ENCODE data around the gene NTS. TPM values are rescaled to one million over a fixed set of nuclear protein-coding genes. Genes with fewer than 3 reads are reported as not detected.
A peak's percentile ranks its signal among the peaks of the same experiment; 100 is the strongest.

The NTS gene
- polyA plus RNA-seq, 1 donor (not counting 4 experiments of a cell fraction or from before 2014, with no cell fraction given), result not detected

DNA sequence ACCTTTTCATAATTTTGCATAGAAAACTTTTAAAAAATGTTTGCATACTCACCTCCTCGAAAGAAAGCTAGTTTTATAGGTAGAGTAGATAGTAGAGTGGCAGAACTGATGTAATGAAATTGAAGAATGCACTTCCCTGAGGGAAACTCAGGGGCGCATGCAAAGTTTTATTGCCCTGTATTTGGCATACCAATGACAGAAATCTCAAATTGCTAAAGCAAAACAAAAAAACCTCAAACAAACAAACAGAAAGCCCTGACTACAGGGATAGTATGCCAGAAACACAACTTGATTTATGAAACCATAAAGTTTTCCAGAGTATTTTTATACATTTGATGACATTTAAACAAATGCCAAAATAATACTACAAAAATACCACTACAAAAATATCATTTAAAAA is 39.7 kb upstream of the NTS start:
- Histone ChIP-seq H3K4me1 (ENCODE audit: control insufficient read depth, extremely low read depth, insufficient read depth, low read length) (peaks cover 40% of the 10 kb centered on the region), H3K4me2 (ENCODE audit: control insufficient read depth, extremely low read depth, insufficient read depth, low read depth, low read length) (peak overlapping the region; percentile 92), H3K27ac (ENCODE audit: control insufficient read depth, insufficient read depth, low read length) (peak overlapping the region; percentile 91), H3K9ac (ENCODE audit: control insufficient read depth, extremely low read depth, insufficient read depth, low read length) (peak overlapping the region; percentile 89), H4K20me1 (ENCODE audit: control insufficient read depth, extremely low read depth, insufficient read depth, low read length) (no peaks in the 10 kb centered on the region), H3K4me3 (ENCODE audit: control insufficient read depth in 2 of 3, extremely low read depth in 1 of 3, insufficient read depth in 2 of 3, low read depth in 1 of 3, low read length in 3 of 3) (peak overlapping the region; percentile 51 to 87 (median 69)), H3K36me3 (ENCODE audit: control insufficient read depth in 2 of 2, extremely low read depth in 1 of 2, insufficient read depth in 2 of 2, low read length in 2 of 2) (no peaks in the 10 kb centered on the region), H3K27me3 (ENCODE audit: control insufficient read depth, extremely low read depth, insufficient read depth, low read length) (no peaks in the 10 kb centered on the region), H2AFZ (ENCODE audit: control insufficient read depth, low read length) (peak overlapping the region; percentile 15), H3K9me3 (ENCODE audit: control insufficient read depth, low read depth, low read length) (no peaks in the 10 kb centered on the region), H3K79me2 (ENCODE audit: control insufficient read depth, insufficient read depth, low read length) (peaks cover 6% of the 10 kb centered on the region), H3K9me1 (ENCODE audit: control insufficient read depth, extremely low read depth, insufficient read depth, low read length) (no peaks in the 10 kb centered on the region)
- DNase-seq (ENCODE audit: low read depth, low spot score), result no peak
- peak; percentile 5 for FAIRE-seq
- no peak for TF ChIP-seq EZH2 (IDR thresholded peaks at IDR 0.05; ENCODE audit: low read length)
- TF ChIP-seq, protein P1, sequence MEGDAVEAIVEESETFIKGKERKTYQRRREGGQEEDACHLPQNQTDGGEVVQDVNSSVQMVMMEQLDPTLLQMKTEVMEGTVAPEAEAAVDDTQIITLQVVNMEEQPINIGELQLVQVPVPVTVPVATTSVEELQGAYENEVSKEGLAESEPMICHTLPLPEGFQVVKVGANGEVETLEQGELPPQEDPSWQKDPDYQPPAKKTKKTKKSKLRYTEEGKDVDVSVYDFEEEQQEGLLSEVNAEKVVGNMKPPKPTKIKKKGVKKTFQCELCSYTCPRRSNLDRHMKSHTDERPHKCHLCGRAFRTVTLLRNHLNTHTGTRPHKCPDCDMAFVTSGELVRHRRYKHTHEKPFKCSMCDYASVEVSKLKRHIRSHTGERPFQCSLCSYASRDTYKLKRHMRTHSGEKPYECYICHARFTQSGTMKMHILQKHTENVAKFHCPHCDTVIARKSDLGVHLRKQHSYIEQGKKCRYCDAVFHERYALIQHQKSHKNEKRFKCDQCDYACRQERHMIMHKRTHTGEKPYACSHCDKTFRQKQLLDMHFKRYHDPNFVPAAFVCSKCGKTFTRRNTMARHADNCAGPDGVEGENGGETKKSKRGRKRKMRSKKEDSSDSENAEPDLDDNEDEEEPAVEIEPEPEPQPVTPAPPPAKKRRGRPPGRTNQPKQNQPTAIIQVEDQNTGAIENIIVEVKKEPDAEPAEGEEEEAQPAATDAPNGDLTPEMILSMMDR (optimal IDR thresholded peaks at IDR 0.05 in 1 of 3, IDR thresholded peaks at IDR 0.05 in 1 of 3, conservative IDR thresholded peaks at IDR 0.05 in 1 of 3; ENCODE audit: extremely low read depth in 1 of 3, insufficient read depth in 2 of 3, low read length in 3 of 3), result no peak
- dilution Hi-C loops (cut with MboI; ENCODE audit: extremely low pct_ligation_motif_present, low sequenced_read_pairs), result no loop called here

DNA sequence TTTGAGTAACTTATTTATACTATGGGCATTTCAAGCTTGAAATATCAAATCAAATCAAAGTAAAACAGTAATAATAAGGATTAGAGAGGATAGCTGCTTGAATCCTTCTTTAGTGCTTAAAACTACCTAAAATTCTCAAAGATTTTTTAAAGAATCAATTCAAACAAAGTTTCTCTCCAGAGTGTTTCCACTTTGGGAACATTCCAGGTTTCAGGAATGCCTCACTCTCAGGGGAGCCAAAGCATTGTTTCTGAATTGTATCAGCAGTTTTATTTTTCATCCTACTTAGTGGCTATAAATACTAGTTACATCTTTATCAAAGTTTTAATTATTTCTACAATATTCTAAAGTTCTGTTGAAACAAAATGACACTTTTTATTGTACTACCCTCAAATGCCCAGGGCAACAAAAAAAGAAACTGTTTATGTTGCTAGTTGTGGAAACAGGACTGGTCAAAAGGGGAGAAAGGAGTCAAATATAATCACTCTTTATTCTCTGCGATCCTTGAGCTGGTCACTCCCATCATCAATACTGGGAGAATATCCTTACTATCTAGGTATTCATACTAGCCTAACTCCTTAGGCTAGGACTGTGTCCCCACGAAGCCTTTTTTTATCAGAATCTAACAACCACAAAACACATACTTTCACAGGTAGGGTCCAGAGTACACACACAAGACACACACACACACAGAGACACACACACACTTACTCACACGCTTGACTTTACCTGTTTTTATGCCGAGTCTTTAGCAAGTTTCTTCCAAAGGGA is 38.5 kb upstream of the NTS start:
- Histone ChIP-seq H3K36me3 (ENCODE audit: control insufficient read depth in 2 of 2, extremely low read depth in 1 of 2, insufficient read depth in 2 of 2, low read length in 2 of 2) (no peaks in the 10 kb centered on the region), H3K27me3 (ENCODE audit: control insufficient read depth, extremely low read depth, insufficient read depth, low read length) (no peaks in the 10 kb centered on the region), H3K4me1 (ENCODE audit: control insufficient read depth, extremely low read depth, insufficient read depth, low read length) (peaks cover 28% of the 10 kb centered on the region), H3K4me2 (ENCODE audit: control insufficient read depth, extremely low read depth, insufficient read depth, low read depth, low read length) (peak overlapping the region; percentile 92), H3K9me3 (ENCODE audit: control insufficient read depth, low read depth, low read length) (no peaks in the 10 kb centered on the region), H3K27ac (ENCODE audit: control insufficient read depth, insufficient read depth, low read length) (peak overlapping the region; percentile 91), H2AFZ (ENCODE audit: control insufficient read depth, low read length) (peak overlapping the region; percentile 97), H3K9ac (ENCODE audit: control insufficient read depth, extremely low read depth, insufficient read depth, low read length) (peak overlapping the region; percentile 89), H3K79me2 (ENCODE audit: control insufficient read depth, insufficient read depth, low read length) (peaks cover 6% of the 10 kb centered on the region), H3K4me3 (ENCODE audit: control insufficient read depth in 2 of 3, extremely low read depth in 1 of 3, insufficient read depth in 2 of 3, low read depth in 1 of 3, low read length in 3 of 3) (peak overlapping the region; percentile 51 to 87 (median 69)), H4K20me1 (ENCODE audit: control insufficient read depth, extremely low read depth, insufficient read depth, low read length) (no peaks in the 10 kb centered on the region), H3K9me1 (ENCODE audit: control insufficient read depth, extremely low read depth, insufficient read depth, low read length) (no peaks in the 10 kb centered on the region)
- no peak for DNase-seq (ENCODE audit: low read depth, low spot score)
- TF ChIP-seq, protein P1 (optimal IDR thresholded peaks at IDR 0.05 in 1 of 3, IDR thresholded peaks at IDR 0.05 in 1 of 3, conservative IDR thresholded peaks at IDR 0.05 in 1 of 3; ENCODE audit: extremely low read depth in 1 of 3, insufficient read depth in 2 of 3, low read length in 3 of 3), result no peak
- TF ChIP-seq EZH2 (IDR thresholded peaks at IDR 0.05; ENCODE audit: low read length), result no peak
- FAIRE-seq, result peak; percentile 41
- dilution Hi-C loops (cut with MboI; ENCODE audit: extremely low pct_ligation_motif_present, low sequenced_read_pairs), result no loop called here
